ENCODE results near the gene CD79B.

DNA sequence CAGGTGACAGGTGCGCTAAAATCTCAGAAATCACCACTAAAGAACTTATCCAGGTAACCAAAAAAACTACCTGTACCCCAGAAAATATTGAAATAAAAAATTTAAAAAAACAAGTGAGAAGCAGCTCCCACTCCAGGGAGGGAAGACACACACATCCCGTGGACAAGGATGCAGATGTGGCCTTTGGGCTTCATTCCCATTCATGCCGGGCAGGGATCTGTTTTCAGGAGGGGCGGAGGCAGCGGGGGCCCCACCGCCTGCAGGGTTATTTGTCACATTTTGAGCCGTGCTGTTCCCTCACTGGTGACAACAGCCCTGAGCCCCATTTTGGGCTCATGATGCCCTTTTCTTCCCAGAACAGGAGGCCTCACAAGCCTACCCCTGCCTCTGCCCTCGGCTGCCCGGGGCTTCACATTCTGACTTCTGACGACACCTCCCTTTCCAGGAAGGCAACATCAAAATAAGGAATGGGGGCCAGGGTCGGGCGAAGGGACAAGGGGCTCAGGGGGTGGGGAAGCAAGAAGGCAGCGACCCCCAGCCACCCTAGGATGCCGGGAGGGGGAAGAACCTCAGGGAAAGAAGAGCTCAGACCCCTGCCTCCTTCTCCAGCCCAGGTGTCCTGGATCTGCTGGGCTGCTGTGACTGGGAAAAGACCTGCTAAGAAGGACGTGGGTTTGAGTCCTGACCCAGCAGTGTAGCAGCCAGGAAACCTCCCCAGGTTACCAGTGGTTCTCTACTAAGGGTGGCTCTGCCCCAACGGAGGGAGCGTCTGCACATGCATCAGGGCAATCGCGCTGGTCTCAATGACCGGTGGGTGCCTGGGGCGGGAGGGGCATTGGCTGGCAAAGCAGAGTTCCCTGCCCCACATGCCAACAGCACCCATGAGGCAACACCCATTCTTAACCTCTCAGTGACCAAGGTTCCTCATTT is 2.3 kb upstream of the CD79B start:
- TF ChIP-seq, protein P1, sequence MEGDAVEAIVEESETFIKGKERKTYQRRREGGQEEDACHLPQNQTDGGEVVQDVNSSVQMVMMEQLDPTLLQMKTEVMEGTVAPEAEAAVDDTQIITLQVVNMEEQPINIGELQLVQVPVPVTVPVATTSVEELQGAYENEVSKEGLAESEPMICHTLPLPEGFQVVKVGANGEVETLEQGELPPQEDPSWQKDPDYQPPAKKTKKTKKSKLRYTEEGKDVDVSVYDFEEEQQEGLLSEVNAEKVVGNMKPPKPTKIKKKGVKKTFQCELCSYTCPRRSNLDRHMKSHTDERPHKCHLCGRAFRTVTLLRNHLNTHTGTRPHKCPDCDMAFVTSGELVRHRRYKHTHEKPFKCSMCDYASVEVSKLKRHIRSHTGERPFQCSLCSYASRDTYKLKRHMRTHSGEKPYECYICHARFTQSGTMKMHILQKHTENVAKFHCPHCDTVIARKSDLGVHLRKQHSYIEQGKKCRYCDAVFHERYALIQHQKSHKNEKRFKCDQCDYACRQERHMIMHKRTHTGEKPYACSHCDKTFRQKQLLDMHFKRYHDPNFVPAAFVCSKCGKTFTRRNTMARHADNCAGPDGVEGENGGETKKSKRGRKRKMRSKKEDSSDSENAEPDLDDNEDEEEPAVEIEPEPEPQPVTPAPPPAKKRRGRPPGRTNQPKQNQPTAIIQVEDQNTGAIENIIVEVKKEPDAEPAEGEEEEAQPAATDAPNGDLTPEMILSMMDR (IDR thresholded peaks at IDR 0.05) = no peak
- no peak for TF ChIP-seq POLR2A (IDR thresholded peaks at IDR 0.05)

All from testis (tissue), 2 donors.